Stimulated activated CD4-positive, alpha-beta T cell treated with anti-CD3 and anti-CD28 coated beads, Interleukin-12 subunit alpha, Interleukin-12 subunit beta, amount 100 ng/mL, for 4 hours (primary cell): ENCODE data around the gene FOXC2.
A peak's percentile ranks its signal among the peaks of the same experiment; 100 is the strongest.

Experiments used
- DNase-seq: peaks from one replicate; pipeline ENCODE4 v3.0.0-alpha.2; 2020

FOXC2 gene

DNA sequence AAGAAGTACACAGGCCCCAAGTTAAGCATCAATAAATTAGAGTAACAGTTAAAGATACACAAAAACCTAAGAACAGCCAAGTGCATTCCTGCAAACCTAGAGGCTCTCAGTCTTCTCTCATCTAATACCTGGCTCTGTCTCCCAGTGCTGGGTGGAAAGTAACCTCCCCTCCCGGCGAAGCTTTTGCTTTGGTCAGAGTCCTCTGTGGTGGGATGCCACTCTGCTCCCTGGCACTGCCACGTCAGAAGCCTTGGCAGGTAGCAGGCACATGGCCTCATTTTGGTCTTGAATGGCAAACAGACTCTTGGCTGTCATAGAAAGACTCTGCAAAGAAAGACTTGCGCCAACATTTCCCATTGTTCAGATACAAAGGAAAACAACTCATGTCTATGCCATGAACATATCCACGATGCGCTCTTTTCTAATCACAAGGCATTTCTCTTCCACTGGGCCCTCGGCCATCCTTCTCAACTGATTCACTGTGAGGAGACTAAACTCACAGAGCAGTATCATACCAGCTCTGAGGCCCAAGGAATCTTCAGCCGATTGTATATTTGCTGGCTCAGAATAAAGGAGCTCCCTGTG is 32.8 kb upstream of the FOXC2 start:
- no peak for DNase-seq

DNA sequence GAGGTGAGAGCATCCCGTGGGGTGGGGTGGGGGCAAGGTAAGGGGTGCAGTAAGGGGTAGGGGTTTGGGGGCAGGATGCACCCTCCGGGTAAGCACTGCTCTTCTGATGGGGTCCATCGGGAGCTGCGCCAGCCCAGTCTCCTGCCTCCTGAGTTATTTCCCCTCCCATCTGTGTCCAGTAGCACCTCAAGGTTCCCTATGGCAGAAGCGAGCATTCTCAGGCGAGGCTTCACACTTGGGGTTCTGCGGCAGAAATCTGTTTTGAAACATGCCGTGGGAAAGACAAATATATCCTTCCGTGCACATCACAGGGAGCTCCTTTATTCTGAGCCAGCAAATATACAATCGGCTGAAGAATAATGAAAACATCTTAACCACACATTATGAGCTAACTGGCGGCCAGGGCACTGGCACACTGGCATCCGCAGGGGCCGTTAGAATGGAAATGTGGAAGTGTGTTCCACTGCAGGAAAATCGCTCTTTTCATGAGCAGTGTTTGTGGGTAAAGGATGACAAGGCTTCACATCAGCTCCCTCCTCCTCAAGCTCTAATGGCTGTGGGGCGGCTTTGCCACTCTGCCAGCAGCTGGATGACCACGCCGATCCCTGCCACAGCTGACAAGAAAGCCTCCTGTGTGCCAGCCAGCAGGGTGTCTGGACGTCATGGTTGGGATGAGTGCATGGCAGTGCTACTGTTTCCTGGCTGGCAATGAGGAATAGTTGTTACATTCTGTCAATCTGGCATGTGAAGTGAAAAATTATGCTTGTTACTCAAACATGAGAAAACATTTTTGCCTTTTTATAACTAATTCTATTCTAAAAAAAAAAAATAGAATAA is 31.6 kb upstream of the FOXC2 start:
- DNase-seq: no peak

DNA sequence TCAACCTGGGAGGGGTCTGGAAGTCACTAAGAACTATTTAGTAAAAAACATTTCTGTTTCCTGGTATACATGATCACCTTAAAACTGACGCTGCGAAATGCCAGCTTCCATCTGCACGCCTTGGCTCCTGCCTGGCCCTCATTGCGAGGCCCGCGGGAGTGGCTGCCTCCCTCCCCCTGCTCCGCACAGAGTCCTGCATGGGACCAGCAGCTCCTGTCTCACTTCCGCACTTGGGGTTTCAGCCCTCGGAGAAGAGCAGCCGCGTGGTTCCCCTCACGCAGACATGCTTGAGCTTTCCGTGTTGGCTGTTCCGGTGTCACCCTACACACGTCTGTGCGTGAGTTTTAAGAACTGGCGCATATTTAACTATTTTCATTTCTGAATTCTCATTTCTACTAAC is 30.0 kb upstream of the FOXC2 start:
- no peak for DNase-seq

DNA sequence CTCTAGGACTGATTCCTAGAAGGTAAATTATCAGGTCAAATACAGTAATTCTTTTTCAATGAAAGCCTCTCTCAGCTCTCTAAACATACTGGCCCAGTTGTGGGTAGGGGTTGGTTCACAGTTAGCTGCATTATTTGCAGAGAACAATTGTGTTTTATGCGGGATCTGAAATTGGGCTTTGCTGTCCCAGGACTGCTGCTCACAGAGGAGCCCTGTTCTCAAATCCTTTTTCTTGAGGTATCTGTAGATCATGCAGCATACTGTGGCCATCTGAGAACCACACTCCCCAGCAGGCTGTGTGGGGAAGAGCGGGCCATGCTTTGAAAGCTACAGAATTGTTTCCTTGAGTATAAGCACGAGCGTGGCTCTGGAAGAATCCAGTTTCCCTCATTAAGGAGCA is 29.1 kb upstream of the FOXC2 start:
- no peak for DNase-seq

DNA sequence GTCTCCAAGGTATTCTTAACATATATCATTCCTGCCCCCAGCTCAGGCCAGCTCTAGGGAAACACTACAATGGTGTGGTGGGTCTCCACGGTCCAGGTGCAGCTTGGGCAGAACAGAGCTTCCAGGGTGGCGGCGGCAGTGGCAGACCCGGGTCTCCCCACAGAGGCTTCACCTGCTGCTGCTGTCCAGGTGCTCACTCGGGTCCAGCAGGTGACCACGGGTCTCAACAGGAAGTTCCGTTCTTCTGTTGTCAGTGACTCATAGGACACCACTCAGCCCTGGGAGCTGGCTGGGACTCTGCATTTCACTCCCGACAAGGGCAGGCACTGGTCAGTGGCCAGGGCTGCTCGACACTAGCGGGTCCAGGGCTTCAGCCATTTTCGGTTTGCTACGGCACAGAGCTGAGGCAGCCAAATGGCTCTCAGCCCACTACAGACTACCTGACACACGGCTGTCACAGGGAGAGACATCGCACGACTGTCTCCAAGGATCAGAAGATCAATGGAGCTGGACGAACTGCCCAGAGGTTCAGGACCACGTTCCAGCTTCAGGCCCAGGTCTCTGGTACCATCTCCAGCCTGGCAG is 28.3 kb upstream of the FOXC2 start:
- DNase-seq: no peak

DNA sequence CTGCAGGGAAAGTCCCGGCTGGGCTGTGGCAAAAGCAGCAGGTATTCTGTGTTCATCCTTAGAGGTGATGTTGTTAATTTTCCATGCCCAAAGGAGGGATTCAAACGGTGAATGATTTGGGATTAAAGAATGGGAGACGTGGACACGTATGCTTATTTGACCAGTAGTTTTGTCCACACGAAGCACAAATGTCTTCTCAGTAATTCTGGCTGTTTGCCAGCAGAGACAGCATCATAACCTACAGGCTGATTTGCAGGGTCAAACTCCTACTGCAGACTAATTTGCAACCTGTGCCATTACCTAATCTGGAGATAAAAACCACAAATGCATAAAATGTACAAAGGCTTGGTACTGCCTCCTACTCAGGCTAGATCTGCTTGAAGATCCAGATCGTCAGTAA is 25.7 kb upstream of the FOXC2 start:
- DNase-seq: no peak

DNA sequence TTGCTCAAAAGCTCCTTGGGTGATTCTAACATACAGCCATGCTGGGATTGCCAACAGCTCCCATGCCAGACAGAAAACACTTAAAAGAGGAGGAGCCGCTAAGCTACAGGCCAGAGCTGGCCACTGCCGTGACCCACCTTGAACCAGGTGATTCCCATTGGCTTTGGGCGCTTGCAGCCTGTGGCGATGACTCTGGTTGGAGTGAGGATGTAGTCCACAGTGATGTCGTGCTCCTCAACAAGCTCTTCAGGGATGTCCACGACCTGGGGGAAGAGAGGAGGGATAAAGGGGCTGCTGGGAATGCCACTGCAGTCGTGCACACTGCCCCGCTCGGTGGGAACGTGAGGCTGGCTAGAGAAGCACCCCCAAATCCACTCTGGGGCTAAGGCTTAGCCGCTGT is 25.1 kb upstream of the FOXC2 start:
- DNase-seq: no peak

DNA sequence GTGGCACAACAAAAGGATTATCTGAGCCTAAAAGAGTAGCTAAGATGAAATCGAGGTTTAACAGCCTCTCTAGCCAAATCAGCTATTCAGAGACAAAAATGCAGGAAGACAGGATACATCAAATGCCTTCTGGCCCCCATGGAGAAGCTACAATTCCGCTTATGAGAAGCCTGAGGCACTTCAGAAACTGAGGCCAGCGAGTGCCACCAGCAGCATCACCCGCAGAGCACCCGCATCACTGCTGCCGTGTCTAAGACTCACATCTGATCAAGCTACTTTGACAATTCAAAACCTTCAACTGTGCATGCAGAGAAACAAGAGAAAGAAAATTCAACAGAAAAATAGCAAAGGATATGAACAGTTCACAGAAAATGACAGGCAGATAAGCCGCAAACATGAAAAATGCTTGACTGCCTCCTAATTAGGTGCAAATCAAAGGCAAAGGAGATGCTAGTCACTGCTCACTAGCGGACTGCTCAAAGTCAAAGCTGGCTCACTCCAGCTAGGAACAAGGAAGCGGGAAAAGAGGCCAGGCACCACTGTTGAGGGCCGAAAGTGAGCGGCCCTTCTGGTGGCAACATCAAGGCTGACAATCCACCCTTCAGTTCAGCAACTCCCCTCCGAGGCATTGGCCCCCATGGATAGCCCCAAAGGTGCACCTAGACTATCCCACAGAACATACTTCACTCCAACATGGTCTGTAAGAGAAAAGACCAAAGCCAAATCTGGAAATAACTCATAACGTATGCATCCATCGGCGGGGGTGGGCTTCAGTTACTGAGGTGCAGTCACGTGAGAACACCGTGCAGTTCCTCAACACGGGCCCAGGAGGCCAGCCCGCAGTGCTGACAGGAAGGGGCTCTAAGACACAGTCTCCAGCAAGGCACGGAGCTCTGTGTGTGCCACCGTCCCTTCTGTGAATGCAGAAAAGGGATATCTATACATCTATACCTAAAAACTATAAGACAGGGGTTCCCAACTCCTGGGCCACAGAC is 23.6 kb upstream of the FOXC2 start:
- no peak for DNase-seq

DNA sequence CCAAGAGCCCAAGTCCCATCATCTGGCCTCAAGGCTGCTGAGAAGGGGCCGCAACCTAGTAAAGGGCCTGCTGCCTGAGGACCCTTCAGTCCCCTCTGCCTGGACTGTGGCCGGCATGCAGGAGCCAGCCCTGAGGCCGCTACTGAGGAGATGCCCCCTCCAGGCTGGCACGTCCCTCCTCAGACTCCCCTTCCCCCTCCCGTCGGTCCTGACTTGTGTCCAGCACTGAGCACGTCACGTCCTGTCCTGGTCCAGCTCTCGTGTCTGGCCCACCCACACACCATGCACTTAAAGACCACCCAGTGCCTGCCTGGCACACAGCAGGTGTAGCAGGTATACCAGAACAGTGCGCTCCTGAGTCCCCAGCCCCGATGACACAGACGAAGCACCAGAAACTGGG is 21.1 kb upstream of the FOXC2 start:
- no peak for DNase-seq

DNA sequence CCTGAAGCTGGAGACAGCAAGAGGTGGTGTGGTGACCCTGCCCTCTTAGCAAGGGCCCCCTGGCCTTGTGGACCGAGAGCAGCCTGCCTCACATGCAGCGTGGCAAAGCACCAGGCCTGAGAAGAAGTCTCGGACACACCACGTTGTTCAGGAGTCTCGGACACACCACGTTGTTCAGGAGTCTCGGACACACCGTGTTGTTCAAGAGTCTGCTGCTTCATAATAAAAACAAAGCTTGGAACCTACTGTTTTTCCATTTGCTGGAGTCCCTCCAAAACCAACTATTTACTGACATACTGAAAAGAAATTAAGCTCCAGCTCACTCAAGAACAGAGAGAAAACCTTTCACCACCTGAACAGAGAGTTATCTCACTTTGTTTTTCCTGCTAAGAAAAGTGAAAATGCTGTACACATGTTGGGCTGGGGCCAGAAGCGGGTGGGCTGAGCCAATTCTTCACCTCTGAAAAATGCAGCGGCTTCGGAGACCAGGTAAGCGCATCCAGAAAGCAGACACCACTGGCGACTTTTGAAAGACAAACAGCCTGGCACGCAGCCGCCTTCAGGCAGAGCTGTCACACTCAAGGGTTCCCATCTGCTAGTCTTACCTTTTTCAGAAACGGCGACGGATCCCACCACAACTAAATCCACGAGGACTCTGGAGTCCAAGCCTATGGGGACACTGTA is 20.5 kb upstream of the FOXC2 start:
- no peak for DNase-seq

DNA sequence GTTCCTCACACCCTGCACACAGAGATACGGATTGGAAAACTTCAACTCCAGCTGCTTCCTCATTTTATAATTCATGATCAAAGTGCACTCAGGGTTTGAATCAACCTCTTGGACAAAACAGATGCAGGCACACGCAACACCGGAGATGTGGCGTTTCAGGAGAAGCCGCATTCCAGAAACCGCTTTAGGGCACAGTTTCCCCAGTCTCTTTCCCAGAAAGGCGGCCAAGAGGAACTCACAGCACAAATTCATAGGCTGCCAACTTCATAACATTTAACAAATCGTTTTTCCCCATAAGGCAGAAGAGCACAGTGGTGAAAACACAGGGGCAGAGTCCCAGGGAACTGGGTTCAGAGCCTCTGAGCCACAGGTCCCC is 20.0 kb upstream of the FOXC2 start:
- no peak for DNase-seq

DNA sequence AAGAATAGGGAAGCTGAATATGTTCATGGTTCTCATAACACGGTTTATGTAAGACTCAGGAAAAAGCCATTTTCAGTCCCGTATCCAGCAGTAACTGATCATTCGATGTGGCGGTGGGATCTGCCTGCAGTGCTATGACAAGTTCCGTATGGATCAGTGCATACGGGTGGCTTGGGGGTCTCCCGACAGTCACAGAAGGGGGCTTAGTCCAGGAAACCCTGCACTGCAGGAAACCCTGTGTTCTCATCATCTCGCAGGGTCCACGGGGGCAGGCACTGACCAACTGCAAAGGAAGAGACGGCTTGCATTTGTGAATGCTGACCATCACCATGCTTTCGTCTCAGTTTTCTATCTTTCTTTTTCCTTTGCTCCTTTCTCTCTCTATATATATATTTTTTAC is 19.3 kb upstream of the FOXC2 start:
- no peak for DNase-seq

DNA sequence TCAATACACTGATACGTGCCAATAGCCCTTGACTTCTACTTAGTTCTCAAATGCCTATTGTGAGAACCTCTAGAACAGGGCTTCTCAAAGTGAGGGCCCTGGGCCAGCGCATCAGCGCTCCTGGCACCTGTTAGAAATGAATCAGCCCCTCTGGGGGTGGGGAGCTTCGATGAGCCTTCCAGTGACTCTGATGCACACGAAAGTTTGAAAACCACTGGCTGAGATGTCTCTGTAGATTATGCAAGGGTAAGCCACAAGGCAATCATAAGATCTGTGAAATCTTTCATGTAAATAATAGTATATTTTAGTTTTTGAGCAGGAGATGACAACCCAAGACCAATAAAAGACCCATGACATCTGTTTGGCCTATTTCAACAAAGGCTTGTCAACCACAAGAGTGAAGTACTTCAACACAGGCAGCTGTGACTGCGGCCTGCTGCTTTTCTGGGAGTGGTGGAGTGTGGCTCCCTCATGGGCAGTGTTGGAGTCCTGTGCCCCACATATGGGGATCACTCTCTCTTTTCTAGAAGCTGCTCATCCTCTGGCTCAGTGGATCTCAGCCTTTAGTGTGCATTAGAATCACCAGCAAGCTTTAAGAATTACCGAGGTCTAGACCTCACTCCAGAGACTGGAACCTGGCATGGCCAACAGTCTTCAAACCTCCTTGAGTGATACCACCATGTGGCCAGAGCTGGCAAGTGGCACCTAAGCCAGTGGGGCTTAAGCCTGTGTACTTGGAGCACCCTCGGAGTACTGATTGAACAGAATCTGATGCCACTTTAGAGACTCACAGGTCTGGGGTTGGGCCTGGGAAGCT is 17.3 kb upstream of the FOXC2 start:
- no peak for DNase-seq

DNA sequence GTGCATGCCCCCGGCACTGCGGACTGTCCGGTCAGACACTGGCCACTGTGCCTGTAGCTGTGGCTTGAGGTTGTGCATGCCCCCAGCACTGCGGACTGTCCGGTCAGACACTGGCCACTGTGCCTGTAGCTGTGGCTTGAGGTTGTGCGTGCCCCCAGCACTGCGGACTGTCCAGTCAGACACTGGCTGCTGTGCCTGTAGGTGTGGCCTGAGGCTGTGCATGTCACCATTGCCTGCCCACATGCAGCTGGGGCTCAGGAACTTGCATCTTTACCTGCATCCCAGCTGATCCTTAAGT is 16.8 kb upstream of the FOXC2 start:
- no peak for DNase-seq

DNA sequence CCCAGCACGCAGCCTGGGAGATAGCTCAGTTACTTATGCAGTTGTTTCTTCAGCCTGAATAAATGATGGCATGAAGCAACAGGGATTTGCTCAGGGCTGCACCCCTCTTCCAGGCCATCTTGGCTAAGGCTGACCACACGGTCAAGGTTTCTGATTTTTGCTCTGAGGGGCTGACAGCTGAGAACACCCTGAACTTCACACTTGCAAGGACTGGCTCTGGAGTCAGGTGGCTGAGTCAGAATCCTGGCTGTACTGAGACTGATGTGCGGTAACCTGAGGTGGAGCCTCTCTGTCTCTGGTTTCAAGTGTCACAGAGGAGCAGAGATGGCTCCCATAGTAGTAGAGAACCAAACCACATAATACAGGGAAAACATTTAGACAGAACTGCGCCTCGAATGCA is 16.3 kb upstream of the FOXC2 start:
- DNase-seq: no peak

DNA sequence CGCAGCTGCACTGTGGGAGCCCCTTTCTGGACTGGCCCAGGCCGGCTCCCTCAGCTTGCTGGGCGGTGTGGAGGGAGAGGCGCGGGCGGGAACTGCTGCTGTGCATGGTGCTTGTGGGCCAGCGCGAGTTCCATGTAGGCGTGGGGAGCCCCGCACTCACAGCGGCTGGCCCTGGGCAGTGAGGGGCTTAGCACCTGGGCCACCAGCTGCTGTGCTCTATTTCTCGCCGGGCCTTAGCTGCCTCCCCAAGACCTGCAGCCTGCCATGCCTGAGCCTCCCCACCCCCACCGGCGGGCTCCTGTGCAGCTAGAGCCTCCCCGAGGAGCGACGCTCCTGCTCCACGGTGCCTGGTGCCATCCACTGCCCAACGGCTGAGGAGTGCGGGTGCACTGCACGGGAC is 13.3 kb upstream of the FOXC2 start:
- no peak for DNase-seq

DNA sequence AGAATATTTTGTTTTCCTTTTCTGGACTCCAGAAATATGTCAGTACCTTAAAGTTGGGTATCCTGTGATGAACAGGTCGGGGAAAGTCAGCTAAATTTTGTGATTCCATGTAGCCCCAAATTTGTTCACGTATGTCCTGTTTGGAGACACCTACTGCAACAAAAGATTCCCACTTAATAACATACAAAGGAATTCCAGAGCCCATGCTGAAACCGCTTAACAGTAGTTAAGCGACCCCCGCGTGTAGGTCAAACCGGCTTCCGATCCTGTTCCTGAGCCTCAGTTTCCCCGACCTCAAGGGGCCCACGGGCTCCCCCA is 12.1 kb upstream of the FOXC2 start:
- no peak for DNase-seq

DNA sequence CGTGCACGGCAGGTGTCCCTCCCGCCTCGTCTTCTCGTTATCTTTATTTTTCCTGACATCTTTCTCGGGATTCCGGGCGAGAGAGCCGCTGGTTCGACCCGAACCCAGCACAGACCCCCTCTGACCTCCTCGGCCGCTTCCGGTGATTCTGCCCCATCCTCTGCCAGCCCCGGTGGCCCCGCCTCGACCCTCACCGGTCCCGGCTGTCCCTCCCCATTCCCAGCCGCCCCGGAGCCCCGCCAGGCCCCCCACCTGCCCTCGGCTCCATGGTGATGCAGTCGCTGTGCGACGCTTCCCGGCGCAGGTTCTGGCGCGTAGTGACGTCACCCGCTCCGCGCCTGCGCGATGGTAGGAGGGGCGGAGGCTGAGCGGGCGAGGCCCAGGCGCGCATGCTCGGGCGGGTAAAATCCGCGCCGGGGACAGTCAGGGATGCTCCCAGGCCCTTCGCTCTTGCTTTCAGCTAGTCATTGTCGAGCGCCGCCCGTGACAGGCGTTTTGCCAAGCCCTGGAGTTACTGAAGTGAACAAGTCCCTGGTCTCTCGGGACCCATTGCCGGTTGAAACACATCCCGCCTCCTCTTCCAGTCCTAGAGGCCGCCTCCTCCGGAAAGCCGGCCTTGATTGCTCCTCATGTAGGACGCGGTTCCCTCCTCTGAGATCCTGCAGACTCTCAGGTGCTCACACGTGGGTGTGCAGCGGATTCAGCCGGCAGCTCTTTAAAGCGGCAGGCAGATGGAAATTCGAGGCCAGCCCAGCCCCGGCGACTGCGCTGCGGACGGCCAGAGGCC is 11.5 kb upstream of the FOXC2 start, which contains the start of gene MTHFSD:
TSS of gene MTHFSD (minus strand) at position 319 of the 787 bp plus-strand sequence. CDS start at position 268, 51 bp downstream.
- peak; percentile 96 for DNase-seq

DNA sequence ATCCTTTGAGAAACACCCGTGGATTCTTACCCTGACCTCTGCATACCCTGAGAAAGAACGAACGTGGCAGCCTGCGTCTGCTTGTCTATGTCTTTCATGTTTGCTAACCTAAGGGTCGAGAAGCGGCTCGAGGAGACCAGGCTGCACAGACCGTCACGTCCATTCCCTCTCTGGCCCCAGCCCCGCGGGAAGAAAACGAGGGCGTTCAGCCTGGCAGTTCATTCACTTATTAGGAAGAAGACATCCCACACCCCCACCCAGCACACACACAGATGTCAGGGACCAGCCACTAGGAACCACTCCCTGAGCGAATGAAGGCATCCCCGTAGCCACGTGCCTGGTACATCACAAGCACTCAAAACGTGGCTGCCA is 10.9 kb upstream of the FOXC2 start:
- DNase-seq: no peak

DNA sequence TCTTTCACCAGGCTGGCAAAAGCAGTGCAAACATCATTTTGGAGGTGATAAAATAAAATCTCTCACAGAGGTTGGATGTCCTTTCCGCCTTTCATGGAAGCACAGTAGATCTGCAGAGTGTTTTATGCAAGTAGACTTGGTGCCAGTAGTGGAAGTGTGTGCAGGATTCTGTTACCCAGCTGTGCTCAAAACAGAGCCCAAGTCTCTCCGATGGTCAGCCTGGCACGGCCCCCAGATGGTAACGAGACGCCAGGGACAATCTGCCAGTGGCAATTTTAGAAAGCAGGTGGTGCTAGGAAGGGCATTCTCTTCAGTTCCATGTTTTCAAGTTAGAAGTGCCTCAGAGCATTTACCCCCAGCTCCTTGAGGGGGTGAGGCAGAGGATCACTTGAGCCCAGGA is 10.1 kb upstream of the FOXC2 start:
- DNase-seq: no peak

DNA sequence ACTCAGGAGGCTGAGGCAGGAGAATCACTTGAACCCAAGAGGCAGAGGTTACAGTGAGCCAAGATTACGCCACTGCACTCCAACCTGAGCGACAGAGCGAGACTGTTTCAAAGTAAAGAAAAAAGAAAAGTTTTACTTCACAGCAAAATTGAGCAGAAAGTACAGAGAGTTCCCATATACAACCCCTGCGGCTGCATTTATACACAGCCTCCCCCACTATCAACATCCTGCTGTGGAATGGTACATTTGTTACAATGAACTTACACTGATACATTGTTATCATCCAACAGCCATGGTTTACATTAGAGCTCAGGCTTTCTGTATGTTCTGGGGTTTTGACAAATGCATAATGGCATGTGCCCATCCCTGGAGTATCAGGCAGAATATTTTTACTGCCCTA is 9.0 kb upstream of the FOXC2 start:
- no peak for DNase-seq
